HFF-Myc (cell line): Measurements from ENCODE around the gene DGKG.

Source experiments
- DNase-seq: peaks from one replicate; pipeline ENCODE4 v3.0.0-alpha.2; 2011; ENCODE audit warnings: low read depth; ENCODE audit errors: extremely low read depth
- H3K4me3 ChIP-seq: replicated peaks from 2 replicates; pipeline ENCODE4 v1.5.1; 2011; ENCODE audit warnings: low read depth, mild to moderate bottlenecking, control low read depth, low read length
- CTCF ChIP-seq: IDR thresholded peaks from 2 replicates; pipeline ENCODE4 v1.5.1; 2012; ENCODE audit warnings: mild to moderate bottlenecking, low read depth, low read length, control low read depth; ENCODE audit errors: missing control alignments

Gene DGKG

GRCh38 chr3:186303965-186304364 is 58.1 kb downstream of the DGKG start:
- DNase-seq, result no peak
- no peak overlapping the region for H3K4me3 ChIP-seq
- no peak for TF ChIP-seq CTCF

- H3K4me3 ChIP-seq, result no peak overlapping the region
- no peak for DNase-seq
- no peak for TF ChIP-seq CTCF
Observed at GRCh38 chr3:186299327-186299726, 62.7 kb downstream of the DGKG start.

- no peak overlapping the region for H3K4me3 ChIP-seq
- no peak for DNase-seq
- TF ChIP-seq CTCF, result no peak
Observed at GRCh38 chr3:186298876-186299275, 63.2 kb downstream of the DGKG start.

DNA sequence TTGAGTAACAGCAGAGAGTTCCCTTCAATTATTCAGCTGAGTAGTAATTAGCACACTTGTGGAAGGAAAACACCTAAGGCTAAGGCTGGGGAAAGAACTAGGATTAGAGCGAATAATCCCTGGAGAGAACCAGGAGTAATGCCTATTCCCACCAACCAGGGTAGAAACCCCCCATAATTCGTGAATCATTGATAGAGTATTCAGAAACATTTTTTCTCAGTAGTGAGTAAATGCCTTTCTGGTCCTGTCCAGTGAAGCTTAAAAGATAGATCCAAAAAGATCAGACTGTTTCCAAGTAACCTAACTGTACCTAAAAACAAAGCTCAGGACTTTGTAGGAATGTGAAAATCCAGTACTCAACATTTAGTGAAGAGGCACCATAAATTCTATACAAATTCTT is 71.2 kb downstream of the DGKG start:
- DNase-seq, result no peak
- no peak overlapping the region for H3K4me3 ChIP-seq
- no peak for TF ChIP-seq CTCF

DNA sequence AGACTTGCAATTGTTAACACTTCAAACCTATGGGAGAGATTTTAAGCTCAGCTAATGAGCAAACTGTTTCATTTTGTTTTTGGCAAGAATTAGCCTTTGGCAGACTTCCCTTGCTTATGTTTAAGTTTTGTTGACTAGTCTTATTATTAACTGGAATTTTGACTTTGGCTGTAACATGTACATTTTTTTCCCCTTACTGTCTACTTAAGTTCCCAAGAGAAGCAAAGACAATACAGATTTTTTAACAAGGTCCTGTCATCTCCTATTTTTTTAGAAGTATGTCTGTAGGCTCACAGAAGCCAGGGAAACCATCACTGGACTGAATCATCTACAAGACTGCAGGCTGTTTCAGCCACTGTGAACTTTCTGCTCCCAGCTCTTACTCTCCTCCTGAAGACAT is 74.3 kb downstream of the DGKG start:
- no peak overlapping the region for H3K4me3 ChIP-seq
- TF ChIP-seq CTCF, result no peak
- no peak for DNase-seq

- no peak for DNase-seq
- TF ChIP-seq CTCF, result no peak
- H3K4me3 ChIP-seq, result no peak overlapping the region
Observed at GRCh38 chr3:186286114-186286513, 75.9 kb downstream of the DGKG start.

GRCh38 chr3:186284661-186285060 is 77.4 kb downstream of the DGKG start:
- DNase-seq, result no peak
- TF ChIP-seq CTCF, result no peak
- H3K4me3 ChIP-seq, result no peak overlapping the region
